Glomerular visceral epithelial cell (primary cell): ENCODE results near the gene PLN.
A peak's percentile ranks its signal among the peaks of the same experiment; 100 is the strongest.

Experiments
- DNase-seq: peaks from one replicate; pipeline ENCODE4 v3.0.0-alpha.2; 2016; ENCODE audit errors: extremely low spot score

Gene PLN

GRCh38 chr6:118579786-118580185 lies 31.7 kb downstream of the PLN start:
- no peak for DNase-seq

- DNase-seq = peak; percentile 55
These were observed 32.7 kb downstream of the PLN start for GRCh38 chr6:118580585-118581419.

GRCh38 chr6:118581489-118581959 lies 33.4 kb downstream of the PLN start:
- DNase-seq = no peak

- no peak for DNase-seq
These were observed 36.8 kb downstream of the PLN start for GRCh38 chr6:118584911-118585310.

- DNase-seq = no peak
These were observed 38.8 kb downstream of the PLN start for GRCh38 chr6:118586746-118587485.

- DNase-seq = no peak
These were observed 40.5 kb downstream of the PLN start for GRCh38 chr6:118588626-118589025.

- no peak for DNase-seq
These were observed 41.1 kb downstream of the PLN start for GRCh38 chr6:118589186-118589585.

GRCh38 chr6:118589649-118590365 lies 41.7 kb downstream of the PLN start:
- DNase-seq = no peak

GRCh38 chr6:118591897-118592296 lies 43.8 kb downstream of the PLN start:
- no peak for DNase-seq

- DNase-seq = no peak
These were observed 46.8 kb downstream of the PLN start for GRCh38 chr6:118594877-118595276.

GRCh38 chr6:118596774-118597320 lies 48.8 kb downstream of the PLN start:
- DNase-seq = no peak

- no peak for DNase-seq
These were observed 49.5 kb downstream of the PLN start for GRCh38 chr6:118597636-118598035.

GRCh38 chr6:118598324-118598723 lies 50.2 kb downstream of the PLN start:
- DNase-seq = no peak

GRCh38 chr6:118602300-118602699 lies 54.2 kb downstream of the PLN start:
- DNase-seq = no peak

GRCh38 chr6:118603372-118603771 lies 55.3 kb downstream of the PLN start:
- DNase-seq = no peak

- no peak for DNase-seq
These were observed 58.2 kb downstream of the PLN start for GRCh38 chr6:118606268-118606667.

- no peak for DNase-seq
These were observed 58.8 kb downstream of the PLN start for GRCh38 chr6:118606858-118607257.
